ENCODE measurements around the gene MARCO. TPM values are rescaled to one million over a fixed set of nuclear protein-coding genes. Genes with fewer than 3 reads are reported as not detected.

The MARCO gene
- total and polyA plus RNA-seq, 2 experiments from 2014 or later: not detected

GRCh38 chr2:118965737-118966136 lies 23.7 kb downstream of the MARCO start:
- Histone ChIP-seq H3K4me3 (no peak overlapping the region), H3K36me3 (ENCODE audit: insufficient read depth) (no peaks in the 10 kb centered on the region), H3K27ac (ENCODE audit: low read depth) (no peak overlapping the region), H3K4me2 (no peak overlapping the region), H3K79me2 (replicated peaks; ENCODE audit: insufficient read depth) (no peaks in the 10 kb centered on the region), H2AFZ (no peak overlapping the region), H3F3A (replicated peaks; ENCODE audit: low read depth) (no peaks in the 10 kb centered on the region), H3K4me1 (ENCODE audit: insufficient read depth) (no peaks in the 10 kb centered on the region), H3K9me2 (ENCODE audit: insufficient read depth) (0 out of 2 replicates have a peak, but pooled peaks cover 2% of the 10 kb centered on the region), H3K27me3 (ENCODE audit: insufficient read depth) (no peaks in the 10 kb centered on the region), H4K20me1 (replicated peaks; ENCODE audit: insufficient read depth) (no peaks in the 10 kb centered on the region)
- peaks cover 6% of the 10 kb centered on the region; the same call in 2 of the 3 replicates for H3K4me1 Mint-ChIP-seq
- H3K27me3 Mint-ChIP-seq (ENCODE audit: insufficient read depth, low read depth, poor library complexity): no peaks in the 10 kb centered on the region
- ATAC-seq (no peak), DNase-seq (ENCODE audit: low spot score) (no peak)
- no peaks in the 10 kb centered on the region for H3K36me3 Mint-ChIP-seq (ENCODE audit: low read depth)
- no peak overlapping the region for H3K4me3 Mint-ChIP-seq
- H3K27ac Mint-ChIP-seq: no peak overlapping the region
- no peaks in the 10 kb centered on the region for H3K9me3 Mint-ChIP-seq
- TF ChIP-seq STAT1 (IDR thresholded peaks at IDR 0.05; ENCODE audit: unreplicated experiment): no peak
- TF ChIP-seq ZNF114 (CRISPR knock-in tag; IDR thresholded peaks at IDR 0.05): no peak
- no peak for TF ChIP-seq EZH2 (IDR thresholded peaks at IDR 0.05; ENCODE audit: low read depth, unreplicated experiment)
- TF ChIP-seq, protein P1, sequence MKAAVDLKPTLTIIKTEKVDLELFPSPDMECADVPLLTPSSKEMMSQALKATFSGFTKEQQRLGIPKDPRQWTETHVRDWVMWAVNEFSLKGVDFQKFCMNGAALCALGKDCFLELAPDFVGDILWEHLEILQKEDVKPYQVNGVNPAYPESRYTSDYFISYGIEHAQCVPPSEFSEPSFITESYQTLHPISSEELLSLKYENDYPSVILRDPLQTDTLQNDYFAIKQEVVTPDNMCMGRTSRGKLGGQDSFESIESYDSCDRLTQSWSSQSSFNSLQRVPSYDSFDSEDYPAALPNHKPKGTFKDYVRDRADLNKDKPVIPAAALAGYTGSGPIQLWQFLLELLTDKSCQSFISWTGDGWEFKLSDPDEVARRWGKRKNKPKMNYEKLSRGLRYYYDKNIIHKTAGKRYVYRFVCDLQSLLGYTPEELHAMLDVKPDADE (IDR thresholded peaks at IDR 0.05): no peak
- TF ChIP-seq JUNB (IDR thresholded peaks at IDR 0.05; ENCODE audit: unreplicated experiment): no peak
- TF ChIP-seq NANOG (IDR thresholded peaks at IDR 0.05; ENCODE audit: borderline replicate concordance): no peak
- no peak for TF ChIP-seq REST (IDR thresholded peaks at IDR 0.05; ENCODE audit: unreplicated experiment)
- TF ChIP-seq CREB1 (CRISPR knock-in tag; IDR thresholded peaks at IDR 0.05; ENCODE audit: low read depth): no peak
- no peak for TF ChIP-seq ZNF462 (CRISPR knock-in tag; IDR thresholded peaks at IDR 0.05)
- no peak for TF ChIP-seq POLR2AphosphoS5 (IDR thresholded peaks at IDR 0.05; ENCODE audit: low read depth)
- no peak for TF ChIP-seq ZNF331 (CRISPR knock-in tag; IDR thresholded peaks at IDR 0.05; ENCODE audit: low read depth)
- TF ChIP-seq CTCF (conservative IDR thresholded peaks at IDR 0.05; ENCODE audit: low read depth in 2 of 2): no peak
- no peak for TF ChIP-seq EZH2phosphoT487 (IDR thresholded peaks at IDR 0.05; ENCODE audit: unreplicated experiment)
